Measurements from ENCODE around the gene MYRIP.

DNA sequence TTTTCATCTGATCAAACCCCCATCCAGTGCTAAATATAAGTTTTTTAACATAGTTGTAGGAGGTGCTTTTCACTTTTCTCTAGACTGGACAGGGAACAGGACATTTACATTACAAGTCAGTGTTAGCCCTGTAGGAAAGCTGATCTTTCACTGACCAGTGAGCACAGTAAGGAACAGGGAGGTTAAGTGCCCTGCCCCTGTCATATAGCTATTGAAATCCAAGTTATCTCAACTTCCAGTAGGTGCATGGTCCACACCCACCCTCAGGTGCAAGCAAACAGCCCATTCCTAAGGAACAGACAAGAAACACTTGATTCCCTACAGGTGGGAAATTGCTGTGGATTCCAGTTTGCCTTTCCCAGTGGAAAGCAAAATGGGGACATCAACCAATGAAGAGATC, 421.0 kb downstream of the MYRIP start:
- TF ChIP-seq, protein P1, sequence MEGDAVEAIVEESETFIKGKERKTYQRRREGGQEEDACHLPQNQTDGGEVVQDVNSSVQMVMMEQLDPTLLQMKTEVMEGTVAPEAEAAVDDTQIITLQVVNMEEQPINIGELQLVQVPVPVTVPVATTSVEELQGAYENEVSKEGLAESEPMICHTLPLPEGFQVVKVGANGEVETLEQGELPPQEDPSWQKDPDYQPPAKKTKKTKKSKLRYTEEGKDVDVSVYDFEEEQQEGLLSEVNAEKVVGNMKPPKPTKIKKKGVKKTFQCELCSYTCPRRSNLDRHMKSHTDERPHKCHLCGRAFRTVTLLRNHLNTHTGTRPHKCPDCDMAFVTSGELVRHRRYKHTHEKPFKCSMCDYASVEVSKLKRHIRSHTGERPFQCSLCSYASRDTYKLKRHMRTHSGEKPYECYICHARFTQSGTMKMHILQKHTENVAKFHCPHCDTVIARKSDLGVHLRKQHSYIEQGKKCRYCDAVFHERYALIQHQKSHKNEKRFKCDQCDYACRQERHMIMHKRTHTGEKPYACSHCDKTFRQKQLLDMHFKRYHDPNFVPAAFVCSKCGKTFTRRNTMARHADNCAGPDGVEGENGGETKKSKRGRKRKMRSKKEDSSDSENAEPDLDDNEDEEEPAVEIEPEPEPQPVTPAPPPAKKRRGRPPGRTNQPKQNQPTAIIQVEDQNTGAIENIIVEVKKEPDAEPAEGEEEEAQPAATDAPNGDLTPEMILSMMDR (IDR thresholded peaks at IDR 0.05), result no peak
- no peak for TF ChIP-seq POLR2A (IDR thresholded peaks at IDR 0.05)

All from testis (tissue), 2 donors.